Germinal center (tissue), 1 donor: ENCODE data around the gene APOBEC3B.
"Not testable (repeated sequence)": the region's sequence is repeated elsewhere in the genome, so short reads cannot be mapped to it uniquely, and the experiment has no call there.

Experiments
- DNase-seq: peaks from one replicate; pipeline ENCODE4 v3.0.0; 2012; ENCODE audit warnings: mixed read lengths, low spot score

The APOBEC3B gene

DNA sequence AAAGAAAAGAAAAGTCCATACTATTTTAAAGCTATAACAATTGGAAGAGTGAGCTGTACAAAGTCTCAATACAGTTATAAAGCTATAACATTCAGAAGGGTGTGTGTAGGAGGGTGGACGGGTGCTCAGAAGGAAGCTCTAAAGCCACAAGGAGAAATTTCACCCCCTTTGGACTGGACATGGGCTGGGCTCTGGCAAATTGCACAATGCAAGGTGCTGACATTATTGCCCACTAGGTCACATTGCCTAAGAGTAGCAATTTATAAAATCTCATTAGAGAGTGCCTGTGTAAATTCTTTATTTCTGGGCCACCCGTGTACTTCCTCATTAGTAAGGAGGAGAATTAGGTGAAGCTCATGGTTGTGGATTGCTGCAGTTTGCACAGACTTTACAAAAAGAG, 30.4 kb upstream of the APOBEC3B start:
- no peak for DNase-seq

DNA sequence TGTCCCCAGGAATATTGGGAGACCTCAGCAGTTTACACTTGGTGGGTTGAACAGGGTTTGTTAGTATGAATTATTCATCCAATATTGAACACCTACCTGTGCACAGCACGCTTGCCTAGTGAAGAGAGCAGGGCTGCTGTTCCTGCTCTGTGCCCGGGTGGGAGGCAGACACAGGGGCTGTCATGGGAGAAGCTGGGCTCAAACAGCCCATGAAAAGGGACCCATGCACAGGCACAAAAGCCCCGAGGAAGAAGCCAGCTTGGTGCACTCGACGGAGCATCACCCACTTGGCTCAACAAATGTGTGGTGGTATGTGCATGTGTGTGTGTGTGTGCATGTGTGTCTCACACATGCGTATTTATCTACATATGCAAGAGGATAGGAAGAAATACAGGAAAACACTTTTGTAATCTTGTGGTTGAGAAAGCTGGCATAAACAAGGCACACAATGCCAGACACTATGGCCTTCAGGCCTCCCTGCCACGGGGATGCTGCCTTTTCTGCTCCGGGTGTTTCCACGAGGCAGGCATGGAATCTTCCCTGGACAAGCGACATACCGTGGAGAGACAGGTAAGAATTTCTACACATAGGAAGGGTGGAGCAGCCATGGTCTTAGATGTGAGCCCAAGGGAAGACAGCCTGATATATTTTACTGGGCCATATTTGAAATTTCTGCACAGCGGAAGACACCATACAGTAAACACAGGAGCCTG, 29.7 kb upstream of the APOBEC3B start:
- no peak for DNase-seq

DNA sequence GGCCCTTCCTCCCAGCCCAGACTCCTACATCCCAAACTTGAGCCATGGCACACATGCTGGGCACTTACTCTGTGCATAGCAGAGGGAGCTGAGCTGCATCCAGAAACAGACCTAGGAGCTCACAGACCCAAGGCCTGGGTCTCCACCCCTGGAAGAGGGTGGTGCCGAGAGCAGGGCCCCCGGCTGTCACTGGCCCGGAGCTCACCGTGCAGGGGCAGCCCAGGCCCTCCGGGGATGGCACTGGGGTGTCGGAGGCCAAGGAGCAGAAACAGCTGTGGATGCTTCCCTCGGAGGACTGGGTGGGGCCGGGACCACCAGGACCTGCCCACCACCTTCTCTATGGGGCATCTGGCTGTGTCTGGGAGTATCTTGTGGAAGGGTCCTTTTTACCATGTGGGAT, 29.1 kb upstream of the APOBEC3B start:
- no peak for DNase-seq

DNA sequence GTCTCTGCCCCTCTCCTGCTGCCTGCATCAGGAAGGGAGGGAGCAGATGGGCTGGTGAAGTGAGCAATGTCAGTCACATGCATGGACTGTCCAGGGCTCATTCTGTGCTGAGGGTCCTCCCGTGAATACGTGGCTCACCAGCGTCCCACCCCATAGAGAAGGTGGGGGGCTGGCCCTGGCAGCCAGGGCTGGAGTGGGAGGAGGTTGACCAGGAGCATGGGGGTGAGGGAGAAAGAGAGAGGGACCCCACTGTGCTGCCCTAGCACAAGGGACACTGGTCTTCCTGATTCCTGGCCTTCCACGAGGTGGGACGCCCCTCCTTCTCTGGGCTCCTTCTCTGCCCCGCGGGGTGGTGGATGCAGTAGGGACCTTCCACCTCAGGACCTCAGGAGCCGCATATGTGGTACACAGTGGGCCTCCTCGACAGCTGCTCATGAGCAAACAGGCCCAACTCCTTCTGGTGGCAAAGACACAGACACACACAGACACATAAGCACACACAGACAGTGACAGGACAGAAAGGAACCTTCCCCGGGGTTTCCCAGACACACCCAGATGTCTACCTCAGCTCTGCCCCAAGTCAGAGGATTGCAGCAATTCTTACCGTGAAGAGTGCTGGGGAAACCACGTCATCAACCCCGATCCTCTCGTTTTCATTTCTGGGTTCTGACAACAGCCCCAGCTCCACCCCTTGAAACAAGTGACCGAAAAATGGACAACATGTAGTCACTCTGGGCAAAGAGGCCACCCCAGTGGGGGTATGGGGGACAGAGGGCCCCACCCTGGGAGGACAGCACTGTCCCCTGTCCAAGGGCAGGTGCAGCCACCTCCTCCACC, 28.4 kb upstream of the APOBEC3B start:
- no peak for DNase-seq

DNA sequence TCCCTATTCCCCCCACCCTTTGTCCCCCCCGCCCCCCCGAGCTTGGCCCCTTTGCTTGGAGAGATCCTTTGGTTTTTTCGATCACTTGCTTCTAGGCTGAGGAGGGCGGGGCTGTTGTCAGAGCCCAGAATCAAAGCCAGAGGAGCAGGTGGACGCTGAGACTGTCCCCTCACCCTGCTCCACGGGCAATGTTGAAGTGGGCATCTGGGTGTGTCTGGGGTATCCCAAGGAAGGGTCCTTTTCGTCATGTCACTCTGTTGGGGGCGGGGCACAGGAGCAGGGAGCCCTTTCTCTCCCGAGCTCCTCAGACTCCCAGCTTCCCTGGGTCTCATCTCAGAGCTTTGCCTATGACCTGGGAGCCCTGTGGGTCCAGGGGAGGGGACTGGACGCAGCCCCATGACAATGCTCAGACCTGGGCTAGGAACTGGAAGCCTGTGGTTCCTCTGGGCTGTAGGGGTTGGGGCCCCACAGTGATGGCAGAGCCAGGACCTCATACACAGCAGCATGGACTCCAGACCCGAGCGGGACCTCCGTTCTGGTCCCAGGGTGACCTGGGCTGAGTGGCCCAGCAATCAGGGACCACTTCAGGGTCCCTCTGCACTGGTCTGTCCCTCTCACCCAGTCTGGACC, 27.6 kb upstream of the APOBEC3B start:
- no peak for DNase-seq

DNA sequence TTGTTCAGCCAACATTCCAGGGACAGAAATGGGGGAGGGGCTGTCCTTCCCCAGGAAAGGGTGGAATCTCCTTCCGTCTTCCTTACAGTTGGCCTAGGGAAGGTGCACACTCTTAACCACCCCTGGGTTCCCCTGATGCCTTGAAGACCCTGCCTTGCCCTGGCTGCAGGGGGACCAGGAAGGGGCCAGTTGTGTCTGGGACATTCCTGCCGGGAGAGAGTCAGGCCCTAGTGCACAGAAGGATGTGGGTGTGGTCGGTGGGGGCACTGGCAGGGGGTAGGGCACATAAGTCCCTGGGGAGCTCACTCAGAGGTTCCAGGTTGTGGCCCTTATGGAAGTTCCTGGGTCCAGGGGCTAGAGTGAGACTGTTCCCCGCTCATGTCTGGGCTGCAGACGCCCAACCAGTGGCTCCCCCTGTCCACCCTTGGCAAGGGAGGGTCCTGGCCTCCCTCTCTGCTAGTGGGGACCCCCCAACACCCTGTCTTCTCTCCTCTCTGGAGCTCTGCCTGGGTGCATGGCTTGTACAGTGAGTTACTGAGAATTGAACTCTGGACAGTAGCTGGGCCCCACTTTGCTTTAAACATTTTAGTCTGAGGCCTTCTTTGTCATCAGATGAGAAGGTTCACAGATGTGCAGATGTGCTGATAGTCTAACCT, 26.8 kb upstream of the APOBEC3B start:
- DNase-seq, result no peak

DNA sequence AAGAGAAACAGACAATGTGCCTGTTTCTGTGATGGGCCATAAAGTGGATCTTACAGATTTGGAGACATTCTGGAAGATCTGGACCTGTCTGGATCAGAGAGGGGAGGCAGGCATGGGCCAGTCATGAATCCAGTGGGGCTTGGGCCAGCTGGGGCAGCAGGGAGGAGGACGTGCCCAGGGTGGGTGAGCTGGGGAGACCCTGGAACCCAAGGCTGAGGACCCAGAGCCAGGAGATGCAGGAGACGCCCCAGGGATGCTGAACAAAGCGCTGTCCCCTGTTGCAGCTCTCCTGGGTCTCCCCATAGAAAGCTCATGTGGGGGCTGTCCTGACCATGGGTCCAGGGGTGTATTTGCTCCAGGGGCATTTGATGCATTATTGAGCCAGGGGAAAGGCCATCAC, 26.2 kb upstream of the APOBEC3B start:
- DNase-seq, result no peak

DNA sequence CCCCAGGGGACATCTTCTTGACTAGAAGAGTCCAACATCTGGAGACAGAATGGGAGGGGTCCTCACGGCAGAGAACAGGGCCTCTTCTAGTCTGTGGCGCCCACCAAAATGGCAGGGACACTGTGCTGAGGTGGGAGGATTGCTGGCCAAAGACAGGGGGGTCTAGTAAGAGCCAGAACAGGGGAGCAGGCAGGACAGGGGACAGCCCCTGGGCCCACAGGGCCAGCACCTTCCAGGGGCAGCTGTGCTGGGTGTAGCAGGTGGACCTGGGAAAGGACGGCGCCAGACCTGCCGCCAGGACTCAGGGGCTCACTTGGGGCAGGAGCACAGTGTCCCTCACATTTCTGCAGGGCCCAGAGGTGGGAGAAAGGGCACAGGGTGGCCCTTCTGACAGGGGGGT, 25.6 kb upstream of the APOBEC3B start:
- DNase-seq, result no peak

DNA sequence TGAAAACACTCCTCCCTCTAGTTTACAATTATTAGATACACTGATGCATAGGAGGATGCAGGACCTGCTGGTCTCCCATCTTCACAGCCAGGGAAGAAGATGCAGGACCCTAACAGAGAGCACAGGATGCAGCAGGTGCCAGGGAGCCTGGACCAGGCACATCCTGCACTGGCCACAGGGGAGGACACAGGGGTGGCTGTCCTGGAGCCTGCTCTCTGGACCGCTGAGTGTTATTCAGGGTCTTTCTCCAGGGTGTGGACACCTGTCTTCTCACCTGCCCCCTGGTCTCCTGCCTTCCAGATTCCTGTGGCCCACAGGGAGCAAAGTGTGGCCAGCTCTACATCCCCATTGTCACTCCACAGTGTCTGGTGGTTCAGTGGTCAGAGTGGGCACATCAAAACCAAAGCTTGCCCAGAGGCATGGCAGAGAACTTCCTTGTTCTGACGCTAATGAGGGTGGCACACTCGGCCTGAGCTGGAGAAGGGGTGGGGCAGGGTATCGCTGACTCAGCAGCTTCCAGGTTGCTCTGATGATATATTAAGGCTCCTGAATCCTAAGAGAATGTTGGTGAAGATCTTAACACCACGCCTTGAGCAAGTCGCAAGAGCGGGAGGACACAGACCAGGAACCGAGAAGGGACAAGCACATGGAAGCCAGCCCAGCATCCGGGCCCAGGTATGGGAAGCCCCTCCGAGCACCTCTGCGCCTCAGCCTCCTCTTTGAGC, 24.9 kb upstream of the APOBEC3B start, which contains the start of gene APOBEC3A:
Gene APOBEC3A (plus strand): TSS at position 564 of the 725 bp plus-strand sequence. CDS start 83 bp downstream, at position 647.
- no peak for DNase-seq

DNA sequence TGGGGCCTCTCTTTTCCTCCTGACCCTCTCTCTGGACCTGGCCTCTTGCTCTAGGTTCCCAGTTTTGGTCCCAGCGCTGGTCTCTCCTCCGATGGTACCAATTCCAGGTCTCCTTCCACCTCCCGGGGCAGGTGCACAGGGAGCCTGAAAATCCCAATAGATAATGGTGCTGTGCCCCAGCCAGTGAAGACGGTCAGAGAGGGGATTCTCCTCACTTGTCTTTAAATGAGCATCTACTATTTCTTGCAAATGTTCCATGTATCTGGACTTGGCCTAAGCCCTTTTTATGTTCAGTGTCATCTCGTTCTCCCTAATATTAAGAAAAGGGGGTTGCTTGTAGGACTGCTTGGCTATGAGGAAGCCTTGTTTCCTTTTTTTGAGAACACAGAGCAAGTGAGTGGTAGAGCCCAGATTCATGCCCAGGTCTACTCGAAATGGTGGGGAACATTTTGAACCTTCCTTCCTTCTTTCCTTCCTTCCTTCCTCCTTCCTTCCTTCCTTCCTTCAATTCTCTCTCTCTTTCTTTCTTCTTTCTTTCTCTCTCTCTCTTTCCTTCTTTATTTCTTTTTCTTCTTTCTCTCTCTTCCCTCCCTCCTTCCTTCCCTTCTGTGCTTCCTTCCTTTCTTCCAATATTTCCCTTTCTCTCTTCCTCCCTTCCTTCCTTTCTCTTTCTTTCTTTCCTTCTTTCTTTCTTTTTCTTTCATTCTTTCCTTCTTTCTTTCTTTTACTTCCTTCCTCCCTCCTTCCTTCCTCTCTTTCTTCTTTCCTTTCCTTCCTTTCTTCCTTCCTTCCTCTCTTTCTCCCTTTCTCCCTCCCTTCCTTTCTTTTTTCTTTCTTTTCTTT, 24.1 kb upstream of the APOBEC3B start:
- no peak for DNase-seq

DNA sequence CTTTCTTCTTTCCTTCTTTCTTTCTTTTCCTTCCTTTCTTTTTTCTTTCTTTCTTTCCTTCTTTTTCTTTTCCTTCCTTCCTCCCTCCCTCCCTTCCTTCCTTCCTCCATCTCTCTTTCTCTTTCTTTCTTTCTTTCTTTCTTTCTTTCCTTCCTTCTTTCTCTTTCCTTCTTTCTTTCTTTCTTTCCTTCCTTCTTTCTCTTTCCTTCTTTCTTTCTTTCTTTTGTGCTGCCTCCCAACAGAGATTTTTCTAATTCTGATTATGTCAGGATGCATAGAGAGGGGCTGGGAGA, 23.6 kb upstream of the APOBEC3B start:
- not testable (repeated sequence) for DNase-seq

DNA sequence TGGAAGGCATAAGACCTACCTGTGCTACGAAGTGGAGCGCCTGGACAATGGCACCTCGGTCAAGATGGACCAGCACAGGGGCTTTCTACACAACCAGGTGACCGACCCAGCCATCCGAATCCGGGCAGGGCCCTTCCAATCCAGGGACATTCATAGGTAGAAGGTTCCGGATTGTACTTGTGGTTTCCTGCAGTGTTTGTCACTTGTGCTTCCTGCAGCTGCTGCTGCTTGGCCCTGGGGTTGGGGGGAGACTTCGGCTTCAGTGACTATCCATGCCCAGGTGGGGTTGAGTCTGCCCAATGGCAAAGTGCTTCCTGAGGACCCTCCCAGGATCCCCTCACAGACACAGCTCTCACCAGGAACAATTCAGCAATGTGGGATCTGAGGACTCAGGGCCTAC, 22.6 kb upstream of the APOBEC3B start:
- DNase-seq, result no peak

DNA sequence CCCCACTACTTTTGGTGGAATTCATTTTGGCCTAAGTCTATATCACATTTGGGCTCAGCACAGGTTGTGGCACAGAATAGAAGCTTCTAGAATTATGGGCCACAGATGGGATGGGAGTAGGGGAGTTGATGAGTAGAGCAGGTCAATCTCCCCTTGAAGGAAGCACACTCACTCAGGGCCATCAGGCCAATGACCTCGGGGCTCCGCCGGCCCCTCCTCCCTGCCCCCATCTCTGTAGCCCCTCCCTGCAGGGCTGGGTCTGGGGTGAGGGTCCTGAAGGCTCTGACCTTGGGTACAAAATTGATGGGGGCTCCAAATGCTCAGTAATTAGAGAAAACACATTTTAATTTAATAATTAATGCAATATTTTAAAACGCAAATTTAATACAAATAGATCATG, 21.5 kb upstream of the APOBEC3B start:
- DNase-seq, result not testable (repeated sequence)

DNA sequence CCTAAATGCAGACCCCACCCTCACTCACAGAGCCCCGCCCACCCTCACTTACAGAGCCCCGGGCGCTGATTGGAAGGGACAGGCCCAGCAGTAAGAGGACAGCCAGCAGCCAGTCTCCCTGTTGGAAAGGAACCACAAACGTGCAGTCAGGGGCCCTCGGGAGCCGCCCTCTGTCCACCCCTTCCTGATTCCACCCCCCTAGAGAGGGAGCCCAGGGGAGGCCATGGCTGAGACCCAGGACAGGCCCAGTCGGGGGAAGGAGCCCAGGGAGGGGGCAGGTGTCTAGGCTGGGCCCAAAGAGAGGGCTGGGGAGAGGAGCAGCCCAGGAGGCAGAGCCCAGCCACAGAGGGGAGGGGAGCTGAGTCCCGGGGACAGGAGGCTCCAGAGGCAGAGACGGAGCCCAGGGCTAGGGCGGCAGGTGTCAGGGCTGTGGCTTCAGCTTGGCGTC, 18.8 kb upstream of the APOBEC3B start:
- not testable (repeated sequence) for DNase-seq

DNA sequence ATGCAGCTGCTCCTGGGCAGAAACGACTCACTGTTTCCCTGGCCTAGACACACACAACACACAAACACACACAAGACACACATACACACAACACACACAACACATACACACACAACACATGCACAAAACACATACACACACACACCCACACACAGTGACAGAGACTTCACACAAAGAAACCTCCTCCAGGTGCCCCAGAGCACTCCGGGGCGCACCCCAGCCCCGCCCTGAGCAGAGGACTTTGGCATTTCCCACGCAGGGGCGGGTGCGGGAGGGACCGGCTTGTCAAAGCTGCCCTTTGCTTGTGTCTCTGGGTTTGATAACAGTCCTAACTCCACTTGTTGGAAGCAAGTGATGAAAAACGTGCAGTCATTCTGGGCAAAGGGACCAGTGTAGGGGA, 18.3 kb upstream of the APOBEC3B start:
- no peak for DNase-seq

DNA sequence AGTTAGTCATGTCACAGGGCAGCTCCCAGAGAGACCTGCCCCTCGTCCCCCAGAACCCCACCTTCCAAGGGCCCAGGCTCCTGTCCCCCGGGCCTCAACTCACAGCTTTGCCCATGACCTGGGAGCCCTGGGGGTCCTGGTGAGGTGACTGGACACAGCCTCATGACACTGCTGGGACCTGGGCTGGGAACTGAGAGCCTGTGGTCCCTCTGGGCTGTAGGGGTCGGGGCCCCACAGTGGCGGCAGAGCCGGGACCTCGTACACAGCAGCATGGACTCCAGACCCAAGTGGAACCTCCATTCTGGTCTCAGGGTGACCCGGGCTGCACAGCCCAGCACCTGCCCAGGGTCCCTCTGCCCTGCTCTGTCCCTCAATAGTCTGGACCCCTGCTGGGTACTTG, 17.8 kb upstream of the APOBEC3B start:
- no peak for DNase-seq

DNA sequence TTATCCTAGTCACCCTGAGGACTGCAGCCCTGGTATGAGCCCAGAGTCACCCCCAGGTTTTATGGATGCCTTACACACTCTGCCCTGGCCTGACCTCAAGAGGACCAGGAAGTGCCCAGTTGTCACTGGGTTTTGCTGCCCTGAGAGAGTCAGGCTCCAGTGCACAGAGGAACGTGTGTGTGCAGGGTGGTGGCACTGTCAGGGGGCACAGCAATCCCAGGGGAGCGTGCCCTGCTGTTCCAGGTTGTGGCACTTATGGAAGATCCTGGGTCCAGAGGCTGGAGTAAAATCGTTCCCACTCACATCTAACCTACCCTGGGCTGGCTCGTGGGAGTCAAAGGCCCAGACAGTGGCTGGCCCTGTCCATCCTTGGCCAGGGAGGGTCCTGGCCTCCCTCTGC, 17.2 kb upstream of the APOBEC3B start:
- no peak for DNase-seq

DNA sequence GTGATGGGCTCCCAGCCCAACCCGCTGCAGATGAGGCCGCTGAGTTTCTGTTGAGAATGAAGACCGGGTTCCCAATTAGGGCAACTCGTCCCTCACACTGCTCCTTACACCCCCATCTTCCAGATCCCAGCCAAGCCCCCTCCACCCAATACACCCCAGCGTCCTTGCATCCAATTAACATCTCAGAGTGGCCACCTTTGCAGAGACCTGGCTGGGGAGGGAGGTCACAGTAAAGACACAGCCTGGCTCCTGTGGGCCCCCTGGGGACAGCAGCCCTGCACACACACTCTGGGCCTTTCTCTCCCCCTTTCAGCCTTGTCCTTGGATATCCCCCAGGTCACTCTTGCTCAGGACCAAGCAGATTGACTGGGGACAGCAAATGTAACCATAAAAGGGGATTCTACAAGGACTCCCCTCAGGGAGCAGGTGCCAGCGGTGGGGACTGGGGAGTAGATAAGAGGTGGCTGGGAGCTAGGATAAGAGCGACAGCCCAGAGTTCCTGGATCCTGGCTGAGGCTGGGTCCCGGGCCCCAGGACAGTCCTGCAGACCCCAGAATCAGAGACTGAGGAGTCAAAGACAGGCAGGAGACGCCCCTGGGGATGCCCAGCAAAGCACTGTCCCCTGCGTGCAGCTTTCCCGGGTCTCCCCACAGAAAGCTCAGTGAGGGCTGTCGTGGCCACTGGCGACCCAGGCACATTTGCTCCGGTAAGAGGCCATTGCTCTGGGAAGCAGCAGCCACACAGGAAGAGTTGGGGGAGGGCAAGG, 16.4 kb upstream of the APOBEC3B start:
- no peak for DNase-seq

DNA sequence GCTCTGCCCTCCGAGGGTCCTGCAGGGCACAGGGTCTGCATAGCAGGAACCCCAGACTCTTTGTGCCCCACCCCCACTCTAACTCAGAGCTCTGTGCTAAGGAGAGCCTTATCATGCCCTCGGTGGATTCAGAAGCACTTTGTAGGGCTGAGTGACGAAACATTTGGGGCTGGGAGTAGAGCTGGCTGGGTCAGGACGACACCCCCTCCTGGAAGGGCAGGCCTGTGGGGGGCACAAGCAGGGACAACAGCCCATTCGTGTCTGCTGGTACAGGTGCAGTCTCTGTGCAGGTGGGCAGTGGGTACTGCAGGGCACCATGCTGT, 15.8 kb upstream of the APOBEC3B start:
- DNase-seq, result no peak

DNA sequence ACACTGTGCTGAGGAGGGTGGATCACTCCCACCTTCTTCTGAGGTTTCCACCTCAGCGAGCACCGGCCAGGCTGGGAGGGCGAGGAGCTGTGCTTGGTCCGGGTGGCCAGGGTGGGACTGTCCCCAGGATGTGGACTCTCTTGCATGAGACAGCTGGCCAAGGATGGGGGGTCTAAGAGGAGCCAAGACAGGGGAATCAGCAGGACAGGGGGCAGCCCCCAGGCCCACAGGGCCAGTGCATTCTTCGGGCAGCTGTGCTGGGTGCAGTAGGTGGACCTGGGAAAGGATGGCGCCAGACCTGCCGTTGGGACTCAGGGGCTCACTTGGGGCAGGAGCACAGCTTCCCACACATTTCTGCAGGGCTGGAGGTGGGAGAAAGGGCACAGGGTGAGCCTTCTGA, 15.2 kb upstream of the APOBEC3B start:
- DNase-seq, result no peak
